DOHH2 (cell line): ENCODE measurements around the gene DBN1.

Experiments used
- CTCF ChIP-seq: fragments of 200-600 bp; sonication (generic); IDR thresholded peaks from one replicate; pipeline ENCODE4 v1.5.1; 2014; ENCODE audit warnings: antibody characterized with exemption, mild to moderate bottlenecking, low read depth, low read length; ENCODE audit not compliant: poor library complexity, severe bottlenecking
- EZH2phosphoT487 ChIP-seq: fragments of 200-600 bp; sonication (generic); IDR thresholded peaks from 2 replicates; pipeline ENCODE4 v1.6.1; 2017; ENCODE audit warnings: borderline replicate concordance, mild to moderate bottlenecking, antibody characterized with exemption, low read length, moderate library complexity, mixed read lengths

- TF ChIP-seq CTCF = no peak
- no peak for TF ChIP-seq EZH2phosphoT487
Measured at GRCh38 chr5:177468685-177469628, 4.5 kb downstream of the DBN1 start.
